DMS153 treated with DMSO at 0.1 percent for 48 hours (cell line): ENCODE measurements around the gene HERPUD1.

Experiments used
- DNase-seq: peaks from one replicate; lab custom pipeline; 2025; ENCODE audit not compliant: unreplicated experiment; lab: John Stamatoyannopoulos, UW

The HERPUD1 gene

GRCh38 chr16:56910654-56911539 is 21.0 kb upstream of the HERPUD1 start:
- no peak for DNase-seq

DNA sequence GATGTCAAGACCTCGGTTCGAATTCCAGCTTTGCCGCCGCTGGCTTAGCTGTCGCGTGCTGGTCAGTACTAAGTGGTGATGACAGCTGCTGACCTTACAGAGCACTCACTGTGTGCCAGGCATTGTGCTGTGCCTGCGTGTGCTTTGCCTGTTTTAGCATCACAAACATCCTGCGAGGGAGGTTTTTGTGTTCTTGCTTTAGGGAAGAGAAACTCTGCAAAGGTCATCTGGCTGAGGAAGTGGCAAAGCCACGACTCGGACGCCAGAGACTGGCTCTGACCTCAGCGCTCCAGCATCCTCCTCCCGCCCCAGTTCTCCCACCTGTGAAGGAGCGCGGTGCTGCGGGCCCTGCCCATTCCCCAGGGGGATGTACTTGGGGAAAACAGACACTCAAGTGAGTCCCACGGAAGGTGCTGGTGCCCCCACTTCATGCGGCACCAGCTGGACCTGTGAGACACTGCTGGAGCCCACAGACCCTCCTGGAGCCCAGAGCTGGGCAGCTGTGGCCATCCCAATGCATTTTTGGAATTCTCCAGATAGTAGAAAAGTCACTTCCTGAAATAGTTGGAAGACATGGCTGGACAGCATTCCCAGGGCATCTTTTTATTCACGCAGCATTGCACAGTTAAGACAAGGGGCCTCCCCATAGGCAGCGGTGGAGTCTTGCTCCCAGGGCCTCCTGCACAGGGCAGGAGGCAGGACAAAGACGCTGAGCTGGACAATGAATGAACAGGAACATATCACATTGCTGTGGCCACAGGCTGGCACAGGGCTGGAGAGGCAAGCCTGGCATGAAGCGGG is 20.0 kb upstream of the HERPUD1 start:
- no peak for DNase-seq

GRCh38 chr16:56912746-56913708 is 18.9 kb upstream of the HERPUD1 start:
- DNase-seq, result no peak

- DNase-seq, result no peak
These were observed 17.0 kb upstream of the HERPUD1 start for GRCh38 chr16:56914896-56915295.

DNA sequence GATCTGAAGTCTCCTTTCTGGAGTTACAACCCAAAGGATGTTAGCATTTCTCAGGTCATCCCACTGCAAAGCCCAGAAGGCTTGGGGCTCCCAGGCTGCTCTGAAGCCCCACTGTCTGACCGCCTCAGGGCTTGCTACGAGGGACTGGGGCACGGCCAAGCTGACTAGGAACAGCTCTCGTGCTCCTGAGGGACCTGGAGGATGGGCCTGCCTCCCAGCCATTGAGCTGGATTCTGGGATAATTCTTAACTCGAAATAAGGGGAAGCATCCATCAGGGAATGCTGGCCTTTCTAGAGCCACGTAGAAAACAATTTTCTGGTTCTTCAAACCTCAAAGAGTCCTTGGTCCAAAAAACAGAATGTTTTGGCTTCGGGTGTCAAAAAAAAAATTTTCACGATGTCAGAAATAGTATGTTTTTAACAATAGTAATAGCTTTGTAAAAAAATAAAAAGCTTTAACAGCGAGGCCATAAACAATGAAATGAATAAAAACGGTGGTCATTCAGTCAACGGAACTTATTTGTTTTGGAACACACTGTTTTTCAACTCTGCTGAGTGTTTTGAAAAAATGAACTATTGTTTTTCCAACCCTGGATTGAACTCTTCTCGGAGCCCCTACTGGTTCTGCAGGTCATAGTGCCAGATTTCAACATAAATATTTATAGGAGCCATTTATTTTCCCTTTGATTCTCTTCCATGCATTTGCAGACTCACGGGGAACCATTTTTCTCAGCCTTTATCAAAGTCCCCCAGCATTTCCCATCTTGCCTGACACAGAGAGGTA is 16.4 kb upstream of the HERPUD1 start:
- no peak for DNase-seq

DNA sequence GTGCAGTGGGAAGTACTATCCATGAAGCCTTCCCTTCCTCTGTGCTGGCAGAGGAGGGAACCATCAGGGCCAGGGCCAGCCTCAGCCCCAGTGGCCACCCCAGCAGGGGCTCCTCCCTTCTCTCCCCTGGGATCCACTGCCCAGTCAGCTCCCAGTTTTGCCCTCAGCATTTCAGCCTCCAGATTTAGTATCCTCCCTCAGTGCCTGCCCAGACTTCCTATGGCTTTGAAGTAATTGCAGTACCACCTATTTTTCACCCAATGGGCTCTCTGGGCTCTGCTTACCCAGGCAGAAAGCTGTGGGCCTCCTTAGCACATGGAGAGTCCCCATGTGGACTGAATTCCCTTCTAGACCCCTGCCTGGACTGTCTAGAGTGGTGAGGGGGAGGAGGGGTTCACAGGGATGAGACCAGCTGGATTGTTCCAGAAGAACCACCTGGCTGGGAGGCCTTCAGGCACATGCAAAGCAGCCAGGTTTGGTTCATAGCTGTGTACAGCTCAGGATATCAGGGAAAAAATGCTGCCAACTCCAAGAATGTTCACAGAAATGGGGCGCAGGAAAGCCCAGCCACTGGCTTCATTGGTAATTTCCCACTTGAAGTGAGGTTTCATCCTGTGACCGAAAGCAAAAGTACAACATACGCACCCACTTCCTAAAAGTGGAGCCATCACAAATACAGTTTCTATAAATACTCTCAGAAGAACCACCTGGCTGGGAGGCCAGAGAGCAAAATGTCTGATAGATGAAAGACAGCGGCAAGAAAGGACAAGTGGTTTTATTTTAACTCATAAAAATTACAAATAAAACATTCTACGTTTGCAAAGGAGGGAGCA is 15.2 kb upstream of the HERPUD1 start:
- DNase-seq, result no peak

DNA sequence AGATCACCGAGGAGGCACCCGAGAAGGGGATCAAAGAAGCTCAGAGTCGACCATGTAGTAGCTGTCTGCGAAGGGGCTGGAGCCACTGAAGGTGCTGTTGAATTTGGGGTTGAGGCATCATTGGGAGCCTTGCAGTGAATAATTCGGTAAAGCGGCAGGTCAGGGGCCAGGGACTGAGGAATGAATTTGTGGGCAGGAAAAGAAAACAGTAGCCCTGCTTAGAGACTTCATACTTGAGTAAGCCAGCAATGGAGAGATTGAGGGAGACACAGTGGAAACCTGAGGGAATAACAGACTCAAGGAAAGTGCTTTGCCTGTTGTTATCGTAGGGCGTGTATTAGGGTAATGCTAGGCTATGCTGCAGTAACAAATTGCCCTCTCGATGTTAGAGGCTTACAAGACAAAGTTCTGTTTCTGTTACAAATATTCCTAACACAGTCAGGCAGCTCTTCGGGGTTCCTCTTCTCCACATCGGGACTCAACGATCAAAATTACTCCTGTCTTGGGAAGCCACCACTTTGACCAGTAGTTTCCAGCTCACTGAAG is 13.4 kb upstream of the HERPUD1 start:
- no peak for DNase-seq

- DNase-seq, result no peak
These were observed 12.7 kb upstream of the HERPUD1 start for GRCh38 chr16:56919099-56919800.

DNA sequence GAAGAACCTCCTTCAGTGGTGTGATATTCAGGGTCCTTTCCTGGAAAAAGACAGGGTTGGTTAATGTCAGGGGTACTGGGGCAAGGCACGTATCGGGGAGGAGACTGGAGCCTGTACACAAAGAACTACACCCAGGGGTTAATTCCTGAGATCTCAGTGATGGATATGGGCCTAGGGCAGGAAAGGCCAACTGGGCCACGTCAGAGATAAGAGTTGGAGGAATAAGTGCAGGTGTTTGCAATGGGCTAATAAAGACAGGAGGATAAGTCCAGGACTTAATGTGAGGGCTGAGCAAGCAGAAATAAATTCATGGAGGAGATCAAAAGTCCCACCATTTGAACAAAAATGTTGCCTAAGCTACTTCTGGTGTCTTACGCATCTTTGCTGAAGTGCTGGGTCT is 10.4 kb upstream of the HERPUD1 start:
- DNase-seq, result no peak

DNA sequence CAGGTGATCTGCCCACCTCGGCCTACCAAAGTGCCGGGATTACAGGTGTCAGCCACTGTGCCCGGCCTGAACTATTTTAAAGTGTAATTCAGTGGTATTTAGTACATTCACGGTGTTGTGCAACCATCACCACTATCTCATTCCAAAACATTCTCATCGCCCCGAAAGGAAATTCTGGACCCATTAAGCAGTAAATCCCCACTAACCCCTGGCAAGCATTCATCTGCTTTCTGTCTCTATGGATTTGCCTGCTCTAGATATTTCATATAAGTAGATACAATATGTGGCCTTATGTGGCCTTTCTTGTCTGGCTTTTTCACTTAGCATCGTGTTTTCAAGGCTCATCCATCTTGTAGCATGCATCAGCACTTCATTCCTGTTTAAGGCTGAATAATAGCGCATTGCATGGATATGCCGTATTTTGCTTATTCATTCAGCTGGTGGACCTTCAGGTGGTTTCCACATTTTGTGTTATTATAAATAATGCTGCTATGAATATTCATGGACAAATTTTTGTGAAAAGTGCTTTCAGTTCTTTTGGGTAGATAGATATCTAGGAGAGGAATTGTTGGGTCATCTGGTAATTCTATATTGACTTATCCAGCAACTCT is 8.4 kb upstream of the HERPUD1 start:
- no peak for DNase-seq

DNA sequence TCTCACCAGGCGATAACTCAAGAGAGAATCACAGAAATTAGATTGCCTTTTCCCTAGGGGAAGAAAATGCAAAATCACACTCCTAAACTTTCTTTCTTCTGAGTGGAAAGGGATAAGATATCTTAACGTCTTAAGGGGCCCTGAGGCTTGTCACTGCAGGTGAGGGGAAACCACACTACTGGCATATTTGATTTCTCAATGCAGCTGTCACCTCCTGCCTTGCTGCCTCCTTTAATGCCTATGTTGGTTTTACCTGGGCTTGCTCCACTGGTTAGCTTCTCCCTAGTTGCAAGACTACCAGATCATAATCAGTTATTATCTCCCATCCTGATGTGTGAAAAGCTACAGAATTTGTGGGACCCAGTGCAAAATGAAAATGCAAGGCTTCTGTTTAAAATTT is 4.5 kb upstream of the HERPUD1 start:
- no peak for DNase-seq

- DNase-seq, result no peak
These were observed 2.3 kb upstream of the HERPUD1 start for GRCh38 chr16:56929639-56930038.

DNA sequence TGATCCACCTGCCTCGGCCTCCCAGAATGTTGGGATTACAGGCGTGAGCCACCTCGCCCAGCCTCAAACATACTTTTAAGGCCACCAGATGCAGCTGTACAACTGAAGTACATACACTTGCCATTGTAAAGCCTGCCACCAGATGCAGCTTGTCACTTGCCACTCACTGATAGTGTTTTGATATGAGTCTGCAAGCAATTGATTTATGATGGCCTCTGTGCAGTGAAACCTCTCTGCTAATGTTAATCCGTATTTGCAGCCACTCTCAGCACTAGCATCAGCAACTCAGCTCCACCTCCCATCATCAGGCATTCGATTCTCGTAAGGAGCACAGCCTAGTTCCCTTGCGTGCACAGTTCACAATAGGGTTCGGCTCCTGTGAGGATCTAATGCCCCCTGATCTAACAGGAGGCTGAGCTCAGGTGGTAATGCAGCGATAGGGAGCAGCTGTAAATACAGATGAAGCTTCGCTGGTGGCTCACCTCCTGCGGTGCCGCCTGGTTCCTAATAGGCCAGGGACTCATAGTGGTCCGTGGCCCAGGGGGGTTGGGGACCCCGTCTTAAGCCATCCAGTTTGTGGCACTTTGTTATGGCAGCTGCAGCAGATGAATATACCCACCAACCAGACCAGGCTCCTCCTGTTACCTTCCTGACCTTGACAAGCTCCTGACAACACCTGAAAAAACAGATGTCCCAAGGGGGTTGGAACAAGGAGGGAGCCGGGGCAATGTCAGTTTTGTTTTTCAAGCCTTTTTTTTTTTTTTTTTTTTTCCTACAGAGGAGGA is 1.3 kb upstream of the HERPUD1 start:
- DNase-seq, result peak; percentile 60

GRCh38 chr16:56931271-56931891 is 561 bp upstream of the HERPUD1 start:
- DNase-seq, result peak; percentile 40

GRCh38 chr16:56932721-56933619 is 1.0 kb downstream of the HERPUD1 start:
- peak; percentile 31 for DNase-seq
